ENCODE data around the gene OOSP1.
"Not testable (repeated sequence)": the region's sequence is repeated elsewhere in the genome, so short reads cannot be mapped to it uniquely, and the experiment has no call there.

The OOSP1 gene, protein sequence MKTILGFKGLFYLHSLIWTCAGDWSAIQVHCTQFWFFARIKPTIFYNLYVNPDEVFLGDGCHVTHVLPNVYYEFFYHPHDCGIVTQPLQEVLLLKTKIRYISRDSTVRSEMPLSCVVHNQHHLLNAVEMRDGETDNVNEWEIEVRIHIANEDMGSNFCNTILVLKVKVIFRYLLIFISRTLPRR

DNA sequence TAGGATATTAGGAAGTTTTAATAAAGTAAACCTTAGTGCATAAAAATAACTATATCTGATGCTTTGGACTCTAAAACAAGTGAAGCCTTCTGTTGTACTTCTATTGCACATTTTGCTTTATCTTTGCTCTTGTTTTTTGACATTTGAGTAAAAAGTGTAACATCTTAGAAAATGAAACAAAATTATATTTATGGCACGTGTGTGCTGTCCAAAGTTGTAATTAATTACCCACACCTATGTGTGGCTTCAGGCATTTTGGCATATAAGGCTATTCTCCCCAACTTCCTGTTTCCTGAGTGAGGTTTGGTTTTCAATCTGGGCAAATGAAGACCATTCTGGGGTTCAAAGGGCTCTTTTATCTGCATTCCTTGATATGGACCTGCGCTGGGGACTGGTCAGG is at the start of gene OOSP1:
Gene OOSP1, plus strand, starts transcription at position 301 of the 400 bp plus-strand sequence. Its CDS starts 23 bp downstream, at position 324.
- DNase-seq (ENCODE audit: low spot score): no peak

DNA sequence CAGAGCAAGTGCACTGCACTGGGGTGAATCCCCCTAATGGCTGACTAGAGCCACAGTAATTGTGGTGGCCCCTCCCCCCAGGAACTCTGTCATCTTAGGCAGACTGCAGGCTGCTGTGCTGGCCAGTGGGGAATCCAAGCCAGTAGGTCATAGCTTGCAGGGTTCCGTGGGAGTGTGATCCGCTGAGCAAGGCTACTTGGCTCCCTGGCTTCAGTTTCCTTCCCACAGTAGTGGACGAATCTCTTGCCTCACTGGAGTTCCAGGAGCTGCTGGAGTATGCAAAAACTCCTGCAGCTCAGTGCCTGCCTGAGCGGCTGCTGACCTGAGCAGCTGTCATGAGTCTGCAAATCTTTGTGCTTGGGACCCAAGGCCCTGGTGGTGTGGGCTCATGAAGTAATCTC is 46.5 kb upstream of the OOSP1 start:
- no peak for DNase-seq (ENCODE audit: low spot score)

DNA sequence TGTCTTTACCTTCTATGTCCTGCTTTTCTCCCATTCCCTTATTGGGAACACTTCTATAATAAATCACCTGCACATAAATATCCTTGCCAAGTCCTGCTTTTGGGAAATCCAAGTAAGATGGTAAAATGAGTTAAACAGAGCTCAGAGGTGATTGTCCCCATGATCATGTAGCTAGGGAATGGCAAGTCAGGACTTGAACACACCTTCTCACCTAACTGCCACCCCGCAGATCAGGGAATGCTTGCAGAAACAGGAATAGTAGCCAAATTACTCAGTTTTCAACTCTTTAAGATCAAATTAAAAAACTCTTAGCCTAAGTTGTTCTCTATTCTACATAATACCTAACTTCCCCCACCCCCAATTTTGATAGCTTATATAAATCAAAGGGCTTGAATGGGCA is 43.6 kb upstream of the OOSP1 start:
- DNase-seq (ENCODE audit: low spot score): no peak

DNA sequence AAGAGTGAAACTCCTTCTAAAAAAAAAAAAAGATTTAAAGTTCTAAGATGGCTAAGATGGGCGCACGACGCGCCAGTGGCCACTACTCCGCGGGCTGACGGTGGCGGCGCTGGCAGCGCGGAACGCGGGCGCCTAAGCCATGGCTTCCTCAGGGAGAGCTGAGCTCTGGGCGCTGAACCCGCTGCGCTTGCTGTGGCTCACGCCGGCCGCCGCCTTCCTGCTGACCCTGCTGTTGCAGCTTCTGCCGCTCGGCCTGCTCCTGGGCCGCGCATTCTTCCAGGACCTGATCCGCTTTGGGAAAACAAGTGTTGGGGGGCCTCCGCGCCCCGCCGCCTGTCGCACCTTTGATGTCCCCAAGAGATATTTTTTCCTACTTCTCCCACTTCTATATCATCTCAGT is 40.2 kb upstream of the OOSP1 start:
- no peak for DNase-seq (ENCODE audit: low spot score)

DNA sequence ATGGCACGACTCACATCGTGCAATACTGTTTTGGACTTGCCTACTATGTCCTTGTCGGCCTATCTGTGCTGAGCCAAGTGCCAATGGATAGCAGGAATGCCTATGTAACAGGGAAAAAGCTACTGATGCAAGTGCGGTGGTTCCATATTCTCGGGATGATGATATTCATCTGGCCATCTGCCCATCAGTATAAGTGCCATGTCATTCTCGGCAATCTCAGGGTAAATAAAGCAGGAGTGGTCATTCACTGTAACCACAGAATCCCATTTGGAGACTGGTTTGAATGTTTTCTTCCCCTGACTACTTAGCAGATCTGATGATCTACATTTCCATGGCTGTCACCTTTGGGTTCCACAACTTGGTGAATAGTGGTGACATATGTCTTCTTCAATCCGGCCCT is 39.6 kb upstream of the OOSP1 start:
- no peak for DNase-seq (ENCODE audit: low spot score)

DNA sequence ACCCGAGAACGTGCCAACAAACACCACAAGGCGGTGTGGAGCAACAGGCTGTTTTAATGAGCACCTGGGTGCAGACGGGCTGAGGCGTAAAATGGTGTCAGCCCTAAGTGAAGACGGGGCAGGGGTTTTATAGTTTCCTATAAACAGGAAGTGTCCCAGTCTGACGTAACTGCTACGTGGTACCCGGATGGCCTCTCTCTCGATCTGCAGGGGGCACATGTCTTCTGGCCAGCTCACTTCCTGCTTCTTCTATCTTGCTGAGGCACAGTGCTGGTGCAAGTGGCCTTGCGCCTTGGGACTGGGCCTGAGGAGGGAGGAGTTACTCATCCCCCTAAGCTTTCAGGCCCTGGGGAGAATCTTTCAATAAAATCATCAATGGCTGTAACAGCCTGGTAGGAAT is 38.7 kb upstream of the OOSP1 start:
- DNase-seq (ENCODE audit: low spot score): no peak

DNA sequence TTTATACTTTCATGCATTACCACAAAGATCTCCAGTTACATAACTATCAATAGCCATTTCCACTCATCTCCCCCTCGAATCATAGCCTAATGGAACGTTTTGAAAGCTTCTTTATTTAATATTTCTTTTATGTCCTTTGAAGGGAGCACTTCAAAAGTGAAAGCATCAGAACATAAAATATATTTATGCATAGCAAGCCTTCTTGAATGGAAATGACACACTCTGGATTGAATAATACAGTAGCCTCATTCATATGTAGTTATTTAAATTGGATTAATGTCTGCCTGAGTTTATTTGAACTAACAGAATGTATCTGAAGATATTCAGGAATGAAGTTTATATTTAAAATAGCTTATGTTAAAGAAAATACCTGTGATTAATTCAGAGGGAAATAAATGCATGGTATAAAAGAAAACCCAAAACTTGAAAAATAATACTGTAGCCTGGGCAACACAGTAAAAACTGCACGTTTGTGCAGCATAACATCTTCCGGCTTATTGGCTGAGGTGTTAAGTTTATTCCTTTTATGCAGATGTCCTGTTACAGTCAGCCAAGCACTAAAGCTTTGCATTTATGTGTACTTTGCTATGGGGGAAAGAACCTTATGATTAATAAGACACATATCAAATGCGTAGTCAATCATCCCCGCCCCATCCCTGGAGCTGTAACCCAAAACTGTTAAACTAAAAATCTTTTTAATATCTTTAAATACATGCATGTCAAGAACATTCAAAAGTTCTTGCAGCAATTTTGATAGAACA is 37.7 kb upstream of the OOSP1 start:
- no peak for DNase-seq (ENCODE audit: low spot score)

DNA sequence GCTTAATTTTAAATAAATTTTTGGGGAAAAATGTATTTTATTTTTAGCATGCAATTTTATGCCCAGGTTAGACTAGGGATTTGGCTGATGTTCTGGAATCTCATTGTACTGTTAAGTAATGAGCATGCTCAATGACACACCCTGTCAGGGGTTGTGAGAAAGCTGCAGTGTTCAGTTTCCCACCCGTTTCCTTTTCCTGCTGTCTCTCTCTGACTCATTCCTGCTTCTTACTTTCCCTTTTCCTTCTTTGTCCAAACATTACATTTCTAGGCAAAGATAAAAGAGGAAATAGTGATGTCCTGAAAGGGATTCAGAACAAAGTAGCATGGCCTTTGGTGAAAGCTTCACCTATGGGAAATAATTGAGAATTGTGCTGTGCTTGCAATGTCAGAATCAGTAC is 36.9 kb upstream of the OOSP1 start:
- DNase-seq (ENCODE audit: low spot score): no peak

DNA sequence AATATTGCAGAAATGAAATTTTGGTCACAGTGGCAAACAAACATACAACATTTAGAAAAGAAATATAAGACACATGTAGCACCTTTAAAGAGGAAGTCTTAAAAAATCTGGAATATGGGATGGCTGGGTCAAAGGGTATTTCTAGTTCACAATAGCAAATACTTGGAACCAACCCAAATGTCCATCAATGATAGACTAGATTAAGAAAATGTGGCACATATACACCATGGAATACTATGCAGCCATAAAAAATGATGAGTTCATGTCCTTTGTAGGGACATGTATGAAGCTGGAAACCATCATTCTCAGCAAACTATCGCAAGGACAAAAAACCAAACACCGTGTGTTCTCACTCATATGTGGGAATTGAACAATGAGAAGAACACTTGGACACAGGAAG is 34.7 kb upstream of the OOSP1 start:
- DNase-seq (ENCODE audit: low spot score): not testable (repeated sequence)

DNA sequence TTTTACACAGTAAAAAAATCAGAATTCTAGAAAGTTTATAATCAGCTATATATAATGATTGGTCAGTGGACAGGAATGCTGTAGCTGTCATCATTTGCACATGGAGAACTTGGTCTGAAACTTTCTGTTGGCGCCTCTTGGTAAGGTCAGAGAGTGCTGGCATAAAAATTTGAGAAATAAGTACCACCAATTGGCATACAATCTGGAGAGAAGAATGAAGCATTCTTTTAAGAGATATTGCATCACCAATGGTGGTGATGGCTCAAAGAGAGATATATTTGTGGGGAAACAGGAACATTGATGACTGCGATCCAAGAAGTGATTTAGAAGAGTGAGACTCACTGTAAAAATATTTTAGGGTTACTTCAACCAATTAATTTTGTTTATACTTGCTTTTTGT is 19.8 kb upstream of the OOSP1 start:
- no peak for DNase-seq (ENCODE audit: low spot score)

DNA sequence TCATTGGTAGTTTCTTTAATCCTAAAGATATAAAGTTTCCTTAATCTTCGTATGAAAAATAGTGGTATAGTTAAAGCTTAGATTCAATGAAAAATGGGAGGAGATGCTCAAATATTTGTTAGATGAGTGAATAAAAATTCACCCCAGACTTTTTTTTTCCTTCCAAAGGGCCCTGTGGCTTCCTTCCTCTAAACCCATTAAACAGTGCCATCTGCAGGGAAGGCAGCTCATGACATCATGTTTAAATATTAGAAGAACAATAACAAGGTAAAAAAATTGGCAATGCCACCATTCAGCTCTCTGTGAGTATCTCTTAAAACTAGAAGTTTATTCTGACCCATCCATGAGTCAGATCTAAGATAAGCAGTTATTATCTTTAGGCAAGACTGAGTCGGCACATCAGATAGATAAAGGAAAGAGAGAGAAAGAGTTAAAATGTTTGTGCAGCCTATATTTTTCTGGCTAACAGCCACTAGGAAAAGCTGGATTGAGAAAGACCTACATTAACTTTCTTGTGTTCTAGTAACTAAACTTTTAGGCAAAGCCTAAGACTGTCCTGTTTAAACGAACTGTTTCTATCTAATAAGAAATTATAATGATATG is 19.1 kb upstream of the OOSP1 start:
- peak; percentile 7 for DNase-seq (ENCODE audit: low spot score)

DNA sequence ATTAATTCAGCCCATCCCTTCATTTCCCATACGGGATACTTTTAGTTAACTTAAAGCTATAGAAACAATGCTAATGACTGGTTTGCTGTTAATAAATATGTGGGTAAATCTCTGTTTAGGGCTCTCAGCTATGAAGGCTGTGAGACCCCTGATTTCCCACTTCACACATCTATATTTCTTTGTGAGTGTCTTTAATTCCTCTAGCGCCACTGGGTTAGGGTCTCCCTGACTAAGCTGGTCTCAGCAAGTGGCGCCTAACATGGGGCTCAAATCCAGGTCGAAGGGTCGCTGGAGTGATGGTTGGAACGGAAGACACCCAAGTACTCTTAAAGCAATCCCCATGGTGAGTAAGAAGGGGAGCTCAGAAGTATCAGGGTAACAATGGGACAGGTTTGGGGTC is 14.4 kb upstream of the OOSP1 start:
- DNase-seq (ENCODE audit: low spot score): no peak

DNA sequence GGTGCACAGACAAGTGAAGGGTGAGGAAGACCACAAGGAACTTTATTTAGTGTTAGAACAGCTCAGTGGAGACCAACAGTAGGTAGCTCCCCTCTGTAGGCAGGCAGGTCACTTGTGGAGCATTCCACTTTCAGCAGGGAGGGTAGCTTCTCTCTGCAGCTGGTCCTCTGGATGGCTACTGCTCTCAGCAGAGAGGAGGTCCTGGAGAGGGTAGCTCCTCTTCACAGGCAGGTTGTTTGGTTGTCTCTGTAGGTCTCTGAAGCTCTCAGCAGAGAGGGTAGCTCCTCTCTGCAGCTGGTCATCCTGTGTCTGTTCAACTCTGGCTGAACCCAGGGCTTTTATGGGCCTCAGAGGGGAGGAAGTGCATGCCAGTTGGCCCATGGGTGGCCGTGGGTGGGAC is 6.5 kb upstream of the OOSP1 start:
- no peak for DNase-seq (ENCODE audit: low spot score)

DNA sequence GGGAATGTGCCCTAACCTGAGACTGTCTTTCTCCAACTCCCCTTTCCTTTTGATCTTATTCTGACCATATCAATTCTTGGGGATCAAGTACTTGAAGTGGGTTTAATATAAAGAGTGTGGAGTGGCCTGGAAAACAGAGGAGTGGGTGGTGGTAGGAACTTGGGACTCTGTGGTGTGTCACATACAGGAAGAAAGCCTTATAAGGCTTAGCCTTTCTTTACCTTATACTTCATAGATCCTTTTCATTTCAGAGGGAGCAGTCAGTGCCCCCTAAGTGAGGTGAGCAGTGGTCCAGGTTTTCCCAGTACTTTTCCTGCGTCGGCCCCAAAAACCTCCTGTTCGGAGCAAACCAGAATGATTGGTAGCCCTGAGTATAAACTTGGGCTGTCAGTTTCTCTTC is 486 bp downstream of the OOSP1 start:
- DNase-seq (ENCODE audit: low spot score): no peak

DNA sequence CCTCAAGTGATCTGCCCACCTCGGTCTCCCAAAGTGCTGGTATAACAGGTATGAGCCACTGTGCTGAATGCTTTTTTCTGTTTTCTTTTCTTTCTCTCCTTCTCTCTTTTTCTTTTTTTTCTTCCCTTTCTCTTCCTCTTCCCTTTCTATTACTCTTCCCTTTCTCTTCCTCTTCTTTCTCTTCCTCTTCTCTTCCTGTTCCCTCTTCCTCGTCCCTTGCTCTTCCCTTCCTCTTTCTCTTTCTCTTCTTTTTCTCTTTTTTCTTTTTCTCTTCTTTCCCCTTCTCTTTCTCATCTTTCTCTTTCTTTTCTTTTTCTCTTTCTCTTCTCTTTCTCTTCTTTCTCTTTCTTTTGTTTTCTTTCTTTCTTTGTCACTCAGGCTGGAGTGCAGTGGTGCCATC is 1.2 kb downstream of the OOSP1 start:
- no peak for DNase-seq (ENCODE audit: low spot score)

DNA sequence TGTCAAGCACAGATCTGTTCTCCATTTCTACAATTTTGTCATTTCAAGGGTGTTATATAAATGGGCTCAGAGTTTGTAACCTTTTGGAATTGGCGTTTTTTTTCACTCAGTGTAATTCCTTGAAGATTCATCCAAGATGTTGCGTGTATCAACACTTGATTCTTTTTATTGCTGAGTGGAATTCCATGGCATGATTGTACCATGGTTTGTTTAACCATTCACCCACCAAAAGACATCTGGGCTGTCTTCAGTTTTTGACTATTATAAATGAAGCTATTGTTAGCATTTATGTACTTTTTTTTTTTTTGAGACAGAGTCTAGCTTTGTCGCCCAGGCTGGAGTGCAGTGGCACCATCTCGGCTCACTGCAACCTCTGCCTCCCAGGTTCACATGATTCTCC is 2.9 kb downstream of the OOSP1 start:
- DNase-seq (ENCODE audit: low spot score): no peak

DNA sequence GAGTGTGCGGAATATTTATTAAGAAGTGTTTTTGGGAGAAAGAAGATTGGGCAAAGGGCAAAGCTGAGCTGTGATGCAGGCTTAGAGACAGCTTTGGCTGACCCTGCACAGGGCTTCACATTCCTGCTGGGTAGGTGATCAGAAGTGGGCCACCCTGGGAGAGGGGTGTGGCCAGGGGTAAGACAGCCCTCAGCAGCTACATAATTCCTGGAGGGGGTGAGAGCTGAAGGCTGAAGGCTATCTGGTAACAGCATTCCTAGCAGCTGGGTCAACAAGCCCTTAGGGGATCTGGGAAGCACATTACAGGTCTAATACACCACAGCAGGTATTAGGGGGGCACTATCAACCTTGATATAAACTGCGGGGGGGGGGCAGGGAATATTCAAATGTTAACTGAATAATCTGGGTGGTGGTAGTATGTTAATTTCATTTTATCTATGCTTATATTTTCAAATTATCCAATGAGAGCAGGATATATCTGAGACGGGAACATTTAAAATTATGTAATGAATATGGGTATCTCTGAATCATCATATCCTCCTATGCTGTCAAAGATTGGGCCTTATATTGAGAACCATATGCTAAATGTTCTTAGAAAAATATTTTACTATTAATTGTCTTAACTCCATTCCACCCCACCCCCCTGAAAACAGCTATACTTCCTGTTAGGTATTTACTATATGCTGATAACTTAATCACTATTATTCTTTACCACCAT is 5.9 kb downstream of the OOSP1 start:
- DNase-seq (ENCODE audit: low spot score): no peak

DNA sequence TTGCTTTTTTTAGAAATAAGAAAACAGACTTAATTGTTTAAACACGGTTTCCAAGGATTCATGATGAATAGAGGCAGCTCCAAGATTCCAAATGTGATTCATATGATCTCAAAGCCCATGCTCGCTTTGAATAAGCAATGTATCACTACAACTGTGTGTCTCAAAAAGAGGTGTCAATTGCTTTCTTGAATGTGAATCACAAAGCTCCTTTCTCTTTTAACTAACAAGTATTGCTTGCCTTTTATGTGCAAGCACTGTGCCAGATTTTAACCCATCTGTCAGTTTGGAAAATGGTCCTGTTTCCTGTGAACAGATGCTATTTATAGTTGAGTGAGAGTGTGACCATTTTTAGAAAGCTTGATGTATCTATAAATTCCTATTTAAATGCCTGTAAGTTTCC is 6.5 kb downstream of the OOSP1 start:
- DNase-seq (ENCODE audit: low spot score): peak; percentile 47

DNA sequence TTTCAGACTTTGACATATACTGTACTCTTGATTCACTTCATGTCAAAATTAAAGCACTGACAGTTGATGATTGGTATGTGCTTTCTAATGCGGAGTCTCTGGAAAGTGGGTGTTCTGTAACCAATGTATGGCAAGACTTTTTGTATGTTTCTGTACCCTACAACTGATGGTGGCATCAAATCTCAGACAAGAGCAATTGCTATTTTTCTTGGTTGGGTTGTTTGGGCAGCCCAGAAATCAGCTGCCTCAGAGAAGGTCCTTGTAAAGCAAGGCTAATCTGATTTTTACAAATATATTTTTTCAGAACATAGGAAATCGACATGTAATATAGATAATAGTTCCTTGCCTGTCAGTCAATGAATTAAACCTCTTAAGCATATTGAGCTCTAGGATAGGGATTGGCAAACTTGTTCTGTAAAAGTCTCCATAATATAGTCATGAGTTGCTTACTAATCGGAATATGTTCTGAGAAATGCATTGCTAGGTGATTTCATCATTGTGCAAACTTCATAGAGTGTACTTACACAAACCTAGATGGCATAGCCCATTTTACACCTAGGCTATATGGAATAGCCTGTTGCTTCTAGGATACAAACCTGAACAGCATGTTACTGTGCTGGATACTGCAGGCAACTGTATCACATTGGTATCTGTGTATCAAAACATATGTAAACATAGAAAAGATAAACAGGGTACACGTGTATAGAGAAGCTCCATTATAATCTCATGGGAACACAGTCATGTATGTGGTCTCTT is 15.4 kb downstream of the OOSP1 start:
- DNase-seq (ENCODE audit: low spot score): no peak

DNA sequence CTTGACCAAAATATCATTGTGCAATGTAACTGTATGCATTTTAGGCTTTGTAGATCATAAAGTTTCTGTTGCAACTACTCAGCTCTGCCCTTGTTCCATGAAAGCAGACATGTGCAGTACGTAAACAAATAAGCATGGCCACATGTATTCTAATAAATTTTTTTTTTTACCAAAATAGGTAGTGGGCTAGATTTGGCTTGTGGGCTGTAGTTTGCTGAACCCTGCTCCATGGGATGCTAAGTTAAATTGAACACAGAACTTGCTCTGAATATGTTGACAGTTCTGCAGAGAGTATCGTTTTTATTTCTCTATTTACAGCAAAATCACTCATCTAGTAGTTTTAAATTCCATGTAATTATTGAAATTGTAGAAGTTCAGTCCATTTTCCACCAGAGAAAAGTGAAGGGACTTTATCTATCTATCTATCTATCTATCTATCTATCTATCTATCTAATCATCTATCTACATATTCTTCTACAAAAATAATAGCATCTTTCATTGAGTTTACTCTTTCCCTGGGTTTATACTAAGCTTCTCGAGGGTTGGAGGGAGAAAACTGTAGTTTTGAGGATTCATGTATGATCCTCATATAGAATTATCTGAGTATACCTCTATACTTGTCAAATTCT is 16.1 kb downstream of the OOSP1 start:
- DNase-seq (ENCODE audit: low spot score): no peak

DNA sequence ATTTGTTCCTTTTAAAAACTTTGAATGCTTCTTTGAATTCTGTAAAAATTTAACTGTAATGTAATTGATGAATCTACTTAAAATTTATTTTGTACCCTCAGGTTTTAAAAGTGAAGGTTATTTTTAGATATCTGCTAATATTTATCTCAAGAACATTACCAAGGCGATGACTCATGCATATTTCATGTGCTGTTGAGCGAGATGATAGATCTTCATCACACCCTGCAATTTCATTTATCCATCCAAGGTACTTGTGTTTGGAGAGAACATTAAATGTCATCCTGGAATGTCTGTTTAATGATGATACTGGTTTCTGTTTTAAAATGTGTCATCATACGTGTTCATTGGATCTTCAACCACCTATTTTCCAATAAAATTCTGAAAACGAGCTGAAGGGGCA is 18.9 kb downstream of the OOSP1 start:
- DNase-seq (ENCODE audit: low spot score): no peak

Data from Ammon's horn (tissue), 1 donor.